HPDE6-E6E7 (cell line): ENCODE measurements around the gene CDH10.

ENCODE experiments used
- DNase-seq: peaks from one replicate; pipeline ENCODE4 v3.0.0; 2011; ENCODE audit warnings: missing footprints; ENCODE audit errors: extremely low spot score

CDH10 gene

DNA sequence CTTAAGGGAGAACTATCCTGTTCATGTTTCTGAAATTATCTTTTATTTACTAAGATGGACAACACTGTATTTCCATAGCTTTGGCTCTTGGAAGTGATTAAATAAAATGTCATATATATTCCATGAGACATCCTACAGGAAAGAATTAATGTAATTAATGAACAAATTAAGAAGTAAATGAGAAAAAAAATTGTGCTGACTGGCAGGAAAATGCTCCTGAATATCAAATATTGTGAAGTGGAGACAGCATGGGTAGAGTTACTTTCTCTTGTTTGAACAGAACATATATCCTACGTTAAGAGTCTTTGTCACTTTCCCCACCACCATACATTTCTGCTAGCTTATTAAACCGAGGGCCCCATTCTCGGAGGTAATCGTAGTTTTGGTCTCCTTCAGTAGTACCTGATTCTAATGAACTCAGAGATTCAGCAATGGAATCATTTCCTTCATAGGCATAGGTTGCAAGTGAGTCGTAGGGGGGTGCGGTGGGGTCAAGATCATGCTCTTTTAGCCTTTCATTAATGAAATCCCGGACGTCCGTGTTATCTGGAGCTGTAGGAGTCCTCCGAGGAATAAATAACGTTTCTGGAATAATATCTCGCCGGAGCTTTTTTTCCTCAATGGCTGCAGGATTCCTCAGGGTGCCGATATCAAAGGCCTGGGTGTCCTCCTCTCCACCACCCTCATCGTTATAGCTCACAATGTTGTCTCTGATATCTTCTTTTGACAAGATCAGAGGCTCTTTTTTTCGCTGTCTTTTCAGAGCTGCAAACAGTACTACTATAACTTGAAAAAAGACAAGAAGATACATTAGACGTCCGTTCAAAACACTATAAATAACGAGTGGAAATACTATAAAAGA, 157.2 kb downstream of the CDH10 start:
- no peak for DNase-seq

GRCh38 chr5:24480952-24481351, 163.8 kb downstream of the CDH10 start:
- no peak for DNase-seq

DNA sequence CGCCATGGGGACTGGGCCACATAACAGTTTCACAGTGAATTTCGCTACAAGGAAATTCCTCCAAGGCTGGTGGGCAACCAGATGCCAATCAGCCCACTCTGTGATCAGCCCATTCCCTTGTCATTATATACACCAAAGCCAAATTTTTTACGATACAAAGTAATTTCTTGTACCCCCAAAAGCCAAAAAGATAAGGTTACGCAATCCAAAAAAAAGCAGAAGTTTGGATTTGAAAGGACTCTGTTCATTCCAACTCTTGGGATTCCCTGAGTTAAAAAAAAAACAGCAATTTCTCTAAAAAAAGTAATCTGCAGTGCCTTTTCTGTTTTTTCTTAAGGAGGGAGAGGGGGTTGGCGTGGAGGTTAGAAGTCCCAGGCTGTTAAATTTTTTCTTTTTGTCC, 166.8 kb downstream of the CDH10 start:
- DNase-seq = no peak

GRCh38 chr5:24475101-24475500, 169.7 kb downstream of the CDH10 start:
- no peak for DNase-seq

- no peak for DNase-seq
Observed at GRCh38 chr5:24474685-24475084, 170.1 kb downstream of the CDH10 start.

DNA sequence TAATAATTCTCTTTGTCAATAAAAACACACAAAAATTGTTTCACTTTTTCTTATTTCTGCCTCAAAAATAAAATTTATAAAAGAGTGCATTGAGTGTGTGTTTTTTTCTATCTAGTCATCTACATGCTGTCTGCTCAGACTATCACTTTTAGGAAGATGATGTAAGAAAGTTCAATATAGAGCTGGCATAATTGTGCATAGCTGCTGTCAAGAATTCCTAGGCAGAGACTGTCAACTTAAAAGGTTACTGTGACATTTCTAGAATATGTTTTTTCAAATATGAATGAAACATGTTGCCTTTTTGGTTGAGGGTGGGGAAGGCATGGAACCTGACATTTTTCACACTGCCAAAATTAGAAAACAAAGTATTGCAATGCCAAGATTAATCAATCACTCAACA, 172.3 kb downstream of the CDH10 start:
- no peak for DNase-seq

- DNase-seq = no peak
Observed at GRCh38 chr5:24444414-24444813, 200.4 kb downstream of the CDH10 start.

DNA sequence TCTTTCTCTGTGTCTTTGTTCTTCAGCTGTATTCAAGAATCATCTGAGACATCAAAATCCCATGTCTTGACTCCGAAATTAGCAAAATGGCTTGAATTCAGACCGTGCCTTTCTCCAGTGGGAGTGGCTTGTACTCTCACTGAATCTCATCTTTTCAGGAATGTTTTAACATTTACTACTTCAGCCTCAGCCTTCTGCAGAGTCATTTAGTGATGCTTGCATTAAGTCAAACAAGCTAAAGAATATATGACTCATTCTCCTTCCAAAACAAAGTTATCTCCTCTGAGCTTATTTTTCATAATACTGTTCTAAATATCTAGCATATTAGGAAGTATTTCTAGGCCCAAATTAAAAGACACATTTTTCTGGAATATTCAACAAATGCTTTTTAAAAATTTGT, 205.3 kb downstream of the CDH10 start:
- no peak for DNase-seq
